22Rv1 (cell line): ENCODE results near the gene MPZL2.

Experiments
- ZFX ChIP-seq: fragments of 450-650 bp; IDR thresholded peaks from 2 replicates; pipeline ENCODE4 v1.6.1; 2017; ENCODE audit warnings: antibody characterized with exemption, borderline replicate concordance
- TF ChIP-seq, protein P1 (sequence below): fragments of 450-650 bp; IDR thresholded peaks from 2 replicates; pipeline ENCODE4 v1.5.1; 2017; ENCODE audit warnings: mild to moderate bottlenecking

DNA sequence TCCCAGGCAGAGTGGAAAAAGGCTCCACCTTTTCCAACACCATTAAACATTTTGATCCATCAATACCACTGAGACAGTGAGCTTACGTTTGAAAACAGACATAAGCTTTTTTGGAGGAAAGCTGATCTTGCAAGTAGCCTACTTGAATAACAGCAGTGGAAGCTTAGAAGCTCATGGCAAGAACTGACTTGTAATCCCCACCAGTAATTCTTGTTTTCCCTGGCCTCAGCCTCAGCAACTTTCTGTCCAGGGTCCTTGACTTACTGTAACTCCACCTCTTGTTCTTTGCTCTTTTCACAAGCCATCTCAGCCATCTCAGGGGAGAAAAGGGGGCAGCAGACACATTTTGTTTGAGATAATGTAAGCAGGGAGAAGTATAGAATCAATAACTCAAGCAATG, 12.3 kb upstream of the MPZL2 start:
- TF ChIP-seq, protein P1, sequence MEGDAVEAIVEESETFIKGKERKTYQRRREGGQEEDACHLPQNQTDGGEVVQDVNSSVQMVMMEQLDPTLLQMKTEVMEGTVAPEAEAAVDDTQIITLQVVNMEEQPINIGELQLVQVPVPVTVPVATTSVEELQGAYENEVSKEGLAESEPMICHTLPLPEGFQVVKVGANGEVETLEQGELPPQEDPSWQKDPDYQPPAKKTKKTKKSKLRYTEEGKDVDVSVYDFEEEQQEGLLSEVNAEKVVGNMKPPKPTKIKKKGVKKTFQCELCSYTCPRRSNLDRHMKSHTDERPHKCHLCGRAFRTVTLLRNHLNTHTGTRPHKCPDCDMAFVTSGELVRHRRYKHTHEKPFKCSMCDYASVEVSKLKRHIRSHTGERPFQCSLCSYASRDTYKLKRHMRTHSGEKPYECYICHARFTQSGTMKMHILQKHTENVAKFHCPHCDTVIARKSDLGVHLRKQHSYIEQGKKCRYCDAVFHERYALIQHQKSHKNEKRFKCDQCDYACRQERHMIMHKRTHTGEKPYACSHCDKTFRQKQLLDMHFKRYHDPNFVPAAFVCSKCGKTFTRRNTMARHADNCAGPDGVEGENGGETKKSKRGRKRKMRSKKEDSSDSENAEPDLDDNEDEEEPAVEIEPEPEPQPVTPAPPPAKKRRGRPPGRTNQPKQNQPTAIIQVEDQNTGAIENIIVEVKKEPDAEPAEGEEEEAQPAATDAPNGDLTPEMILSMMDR = no peak
- TF ChIP-seq ZFX = no peak
